ENCODE data around the gene OLIG3. TPM values are rescaled to one million over a fixed set of nuclear protein-coding genes. Genes with fewer than 3 reads are reported as not detected.

Gene OLIG3
- total RNA-seq, 1 donor from 2014 or later, result not detected

DNA sequence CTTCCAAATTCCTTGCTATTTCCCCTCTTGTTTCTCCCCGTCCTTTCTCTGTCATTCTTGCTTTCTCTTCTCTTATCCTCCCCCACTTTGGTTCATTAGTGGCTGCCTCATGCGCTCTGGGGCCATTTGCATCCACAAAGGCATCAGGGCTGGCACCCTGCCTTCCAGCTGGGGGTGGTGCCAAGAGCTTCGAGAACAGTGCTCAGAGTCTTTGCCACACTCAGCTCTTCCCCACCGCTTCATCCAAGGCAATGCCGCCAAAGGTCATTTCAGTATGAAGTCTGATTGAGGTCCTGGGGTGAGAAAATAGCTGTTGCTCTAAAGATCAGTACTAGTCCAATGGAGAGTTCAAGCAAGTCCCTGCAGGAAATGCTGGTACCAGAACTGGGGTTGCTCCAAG lies 22.7 kb downstream of the OLIG3 start:
- no peak for DNase-seq (ENCODE audit: low read depth in 2 of 2)

- DNase-seq (ENCODE audit: low read depth in 2 of 2), result no peak
These were observed 27.0 kb downstream of the OLIG3 start for GRCh38 chr6:137467211-137467610.

DNA sequence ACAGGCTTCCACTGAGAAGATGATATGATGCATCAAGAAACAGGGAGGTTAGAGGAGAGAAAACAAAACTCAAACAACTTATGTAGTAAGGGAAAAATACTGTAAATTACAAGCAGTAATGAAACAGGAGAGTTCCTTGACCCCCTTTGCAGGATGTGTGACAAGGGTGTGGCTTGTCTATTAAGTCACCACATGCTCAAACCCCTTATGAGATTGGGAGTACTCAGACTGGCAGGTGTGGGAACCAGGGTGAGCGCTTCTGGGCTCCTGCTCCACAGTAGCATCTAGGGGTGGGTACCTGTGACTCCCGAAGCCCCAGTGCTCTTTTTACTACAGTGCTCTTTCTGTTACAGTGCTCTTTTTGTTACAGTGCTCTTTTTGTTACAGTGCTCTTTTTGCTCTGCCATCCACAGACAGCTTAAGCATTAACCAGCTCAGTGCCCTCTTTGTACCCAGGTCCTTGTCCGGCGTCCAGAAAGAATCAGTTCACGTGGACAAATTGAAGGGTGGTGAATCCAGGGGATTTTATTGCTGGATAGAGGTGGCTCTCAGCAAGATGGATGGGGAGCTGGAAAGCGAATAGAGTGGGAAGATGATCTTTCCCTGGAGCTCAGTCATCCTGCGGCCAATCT lies 28.7 kb downstream of the OLIG3 start:
- DNase-seq (ENCODE audit: low read depth in 2 of 2), result no peak

DNA sequence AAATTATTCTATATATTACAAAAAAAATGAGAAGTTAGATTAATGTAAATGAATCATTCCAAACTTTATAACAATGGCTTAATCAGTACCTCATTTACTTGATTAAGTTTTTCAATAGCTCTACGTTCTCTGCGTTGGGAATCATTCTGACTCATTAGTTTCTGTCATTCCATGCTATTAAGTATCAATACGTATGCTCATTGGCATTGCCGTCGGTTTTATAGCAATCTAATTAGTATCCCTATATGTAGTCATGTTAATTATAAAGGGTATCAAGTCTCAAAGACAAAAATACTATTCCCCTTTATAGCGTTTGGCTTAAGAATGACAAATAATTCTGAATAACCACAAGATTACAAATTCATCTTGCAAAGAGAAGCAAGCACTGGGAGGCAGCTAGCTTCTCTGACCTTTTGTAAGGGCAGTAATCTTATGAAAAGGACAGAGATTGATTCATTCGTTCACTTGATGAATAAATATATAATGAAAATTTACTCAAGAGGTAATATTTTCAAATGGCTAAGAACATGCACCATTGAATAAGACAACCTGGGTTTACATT lies 41.8 kb downstream of the OLIG3 start:
- DNase-seq (ENCODE audit: low read depth in 2 of 2), result no peak

GRCh38 chr6:137443901-137444300 lies 50.3 kb downstream of the OLIG3 start:
- DNase-seq (ENCODE audit: low read depth in 2 of 2), result no peak

All from dermis microvascular lymphatic vessel endothelial cell (primary cell).